HG02798 (cell line): Measurements from ENCODE around the gene SOX6.
"Not testable (repeated sequence)": the region's sequence is repeated elsewhere in the genome, so short reads cannot be mapped to it uniquely, and the experiment has no call there.

Source experiments
- ATAC-seq: cut with Tn5 transposase; IDR thresholded peaks from one replicate; pipeline ENCODE4 v1.9.1; 2021; ENCODE audit warnings: mild to moderate bottlenecking; ENCODE audit not compliant: unreplicated experiment, poor library complexity

Gene SOX6

GRCh38 chr11:16160146-16160545 is 196.2 kb downstream of the SOX6 start:
- no peak for ATAC-seq

DNA sequence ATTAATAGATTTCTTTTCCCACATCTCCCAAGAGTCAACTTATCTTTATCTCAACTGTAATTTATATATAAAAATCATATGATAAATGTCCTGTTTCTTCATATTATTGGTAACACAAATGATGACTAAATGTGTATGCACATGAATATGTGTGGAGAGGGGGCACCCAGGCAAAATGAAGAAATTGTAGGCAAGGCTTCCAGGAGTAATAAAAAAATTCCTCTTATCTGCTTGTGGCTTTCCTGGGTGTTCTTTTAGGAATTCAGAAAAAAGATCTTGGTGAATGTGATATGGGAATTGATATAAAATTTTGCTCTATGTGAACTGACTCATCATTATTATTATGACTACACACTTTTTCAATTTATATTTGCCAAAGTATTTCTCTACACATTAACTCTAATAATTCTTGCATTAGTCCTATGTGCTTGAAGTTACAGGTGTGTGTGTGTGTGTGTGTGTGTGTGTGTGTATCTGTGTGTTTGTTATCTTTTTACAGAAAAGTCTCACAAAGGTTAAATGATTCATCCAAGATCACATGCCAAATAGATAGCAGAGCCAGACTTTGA is 197.8 kb downstream of the SOX6 start:
- no peak for ATAC-seq

DNA sequence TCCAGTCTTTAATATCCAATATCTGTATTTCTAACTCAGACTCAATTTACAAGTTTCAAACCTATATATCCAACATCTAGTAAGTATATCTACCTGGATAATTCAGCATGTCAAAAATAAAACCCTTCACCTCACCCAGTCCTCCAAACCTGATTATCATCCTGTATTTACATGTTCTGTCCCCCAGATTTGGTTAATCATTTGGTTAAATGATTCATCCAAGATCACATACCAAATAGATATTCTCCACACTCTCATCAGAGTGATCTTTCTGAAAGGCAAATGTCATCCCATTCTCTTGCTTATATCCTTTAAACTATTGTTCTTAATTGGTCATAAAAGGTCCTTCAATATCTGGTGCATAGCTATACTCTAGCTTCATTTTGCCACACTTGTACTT is 199.0 kb downstream of the SOX6 start:
- no peak for ATAC-seq

DNA sequence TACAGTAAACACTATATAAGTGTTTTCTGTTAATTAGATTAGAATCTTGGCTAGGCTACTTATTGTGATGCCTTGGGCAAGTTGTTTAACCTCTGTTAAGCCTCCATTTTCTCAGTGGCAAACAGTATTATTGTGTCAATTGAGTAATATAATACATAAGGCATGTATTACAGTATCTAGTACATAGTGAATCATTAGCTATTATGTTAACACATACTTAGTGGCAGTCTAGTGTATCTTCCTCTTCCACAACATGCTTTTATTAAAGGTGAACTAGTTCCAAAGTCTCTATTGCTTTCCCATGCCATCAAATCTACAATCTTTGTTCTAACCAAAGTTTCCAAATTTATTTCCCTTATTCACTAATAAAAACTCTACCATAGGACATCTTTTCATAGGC is 200.9 kb downstream of the SOX6 start:
- no peak for ATAC-seq

DNA sequence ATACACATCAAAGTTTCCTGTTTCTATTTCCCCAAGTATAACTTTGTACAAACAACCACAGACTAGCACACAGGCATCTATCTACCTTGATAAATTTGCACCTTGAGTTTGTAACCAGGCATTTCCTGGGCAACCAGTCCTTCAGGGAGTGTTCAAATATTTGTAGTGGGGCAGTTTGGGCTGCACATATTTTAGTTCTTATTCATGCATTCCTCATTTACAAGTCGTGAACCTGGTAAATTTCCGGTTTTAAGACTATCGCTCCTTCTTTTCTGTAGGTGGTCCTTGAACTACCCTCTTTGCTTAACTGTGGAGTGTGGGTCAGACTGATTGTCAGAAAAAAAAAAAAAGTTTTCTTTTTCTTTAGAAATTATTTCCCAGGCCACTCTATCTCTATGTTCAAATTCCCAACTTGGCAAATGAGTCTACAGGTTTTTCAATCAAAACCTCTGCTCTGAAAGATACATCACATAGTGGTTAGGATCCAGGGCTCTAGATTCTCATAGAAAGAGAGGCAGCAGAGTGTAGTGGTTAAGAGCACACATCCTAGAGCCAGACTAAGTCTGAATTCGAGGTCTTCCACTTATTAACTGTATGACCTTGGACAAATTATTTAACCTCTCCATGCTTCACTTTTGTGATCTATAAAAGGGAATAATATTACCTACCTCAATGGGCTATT is 201.5 kb downstream of the SOX6 start:
- no peak for ATAC-seq

GRCh38 chr11:16153951-16154350 is 202.4 kb downstream of the SOX6 start:
- ATAC-seq: no peak

DNA sequence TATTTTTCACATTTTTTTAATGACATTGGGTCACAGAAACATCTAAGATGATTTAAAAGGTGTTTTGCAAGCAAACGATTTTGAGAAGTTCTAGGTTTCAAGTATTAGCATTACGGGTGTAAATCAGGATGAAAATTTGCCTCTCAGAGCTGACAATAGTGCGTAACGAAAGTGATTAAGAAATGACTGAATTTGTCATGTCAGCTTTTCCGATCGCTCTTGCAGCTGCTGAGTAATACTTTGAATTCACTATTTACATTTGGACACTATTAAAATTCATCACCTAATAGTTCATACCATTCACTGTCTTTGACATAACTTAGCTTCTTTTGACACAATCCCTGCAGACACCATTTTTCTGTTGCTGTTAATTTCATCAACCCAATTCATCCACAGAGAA is 205.2 kb downstream of the SOX6 start:
- no peak for ATAC-seq

DNA sequence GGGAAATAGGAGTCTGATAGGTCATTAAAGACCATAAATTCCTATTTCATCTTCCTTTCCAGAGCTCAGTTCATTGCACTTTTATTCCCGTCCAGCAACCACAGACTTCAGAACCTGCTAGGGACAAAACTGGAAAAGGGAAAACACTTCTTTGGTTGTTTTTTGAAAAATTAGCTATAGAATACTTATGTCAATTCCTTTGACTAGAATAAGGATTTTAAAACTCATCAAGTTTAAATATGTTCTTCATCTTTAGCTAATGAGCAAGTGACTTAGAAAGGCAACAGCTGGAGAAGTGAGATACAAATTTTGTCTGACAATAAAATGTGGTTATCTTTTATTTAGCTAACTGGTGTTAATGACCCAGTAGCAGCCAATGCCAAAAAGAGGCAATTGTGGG is 206.9 kb downstream of the SOX6 start:
- no peak for ATAC-seq

GRCh38 chr11:16148301-16148931 is 207.9 kb downstream of the SOX6 start:
- ATAC-seq: no peak

GRCh38 chr11:16146980-16147379 is 209.4 kb downstream of the SOX6 start:
- ATAC-seq: not testable (repeated sequence)

DNA sequence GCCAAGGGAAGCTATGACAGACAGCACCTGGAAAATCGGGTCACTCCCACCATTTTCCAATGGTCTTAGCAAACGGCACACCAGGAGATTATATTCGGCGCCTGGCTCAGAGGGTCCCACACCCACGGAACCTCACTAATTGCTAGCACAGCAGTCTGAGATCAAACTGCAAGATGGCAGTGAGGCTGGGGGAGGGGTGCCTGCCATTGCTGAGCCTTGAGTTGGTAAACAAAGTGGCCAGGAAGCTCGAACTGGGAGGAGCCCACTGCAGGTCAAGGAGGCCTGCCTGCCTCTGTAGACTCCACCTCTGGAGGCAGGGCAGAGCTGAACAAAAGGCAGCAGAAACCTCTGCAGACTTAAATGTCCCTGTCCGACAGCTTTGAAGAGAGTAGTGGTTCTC is 214.7 kb downstream of the SOX6 start:
- not testable (repeated sequence) for ATAC-seq

GRCh38 chr11:16141162-16141561 is 215.2 kb downstream of the SOX6 start:
- ATAC-seq: not testable (repeated sequence)

GRCh38 chr11:16136792-16137390 is 219.5 kb downstream of the SOX6 start:
- ATAC-seq: no peak

DNA sequence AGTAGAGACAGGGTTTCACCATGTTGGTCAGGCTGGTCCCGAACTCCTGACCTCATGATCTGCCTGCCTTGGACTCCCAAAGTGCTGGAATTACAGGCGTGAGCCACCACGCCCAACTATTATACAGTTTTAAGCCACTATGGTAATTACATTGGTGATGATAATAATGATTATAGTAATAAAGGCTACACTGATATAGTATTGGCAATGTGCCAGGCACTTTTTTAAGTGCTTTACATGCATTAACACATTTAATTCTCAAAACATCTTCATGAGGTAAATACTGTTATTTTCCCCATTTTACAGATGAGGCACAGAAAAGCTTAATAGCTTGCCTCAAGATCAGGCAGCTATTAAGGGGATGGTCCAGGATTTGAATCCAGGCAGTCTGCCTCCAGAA is 222.5 kb downstream of the SOX6 start:
- ATAC-seq: no peak

- ATAC-seq: no peak
Observed at GRCh38 chr11:16127732-16128131, 228.6 kb downstream of the SOX6 start.

DNA sequence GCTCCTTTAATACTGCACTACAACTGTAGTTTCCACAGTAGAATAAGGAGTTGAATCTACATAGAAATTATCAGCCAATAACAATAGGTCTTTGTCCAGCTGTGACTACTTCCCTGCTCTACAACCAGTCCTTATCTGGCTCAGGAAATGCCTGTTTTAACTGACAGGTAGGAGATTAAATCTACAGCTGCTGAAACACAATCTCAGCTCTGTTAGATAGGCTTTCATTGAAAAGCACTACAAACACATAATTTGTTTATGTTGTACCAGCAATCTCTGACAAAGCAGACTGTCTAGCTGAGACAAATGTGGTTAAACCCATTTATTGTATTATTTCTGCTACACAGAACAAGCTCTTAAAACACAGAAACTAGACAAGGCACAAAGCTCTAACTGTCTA is 230.0 kb downstream of the SOX6 start:
- no peak for ATAC-seq

GRCh38 chr11:16125796-16126195 is 230.6 kb downstream of the SOX6 start:
- no peak for ATAC-seq

DNA sequence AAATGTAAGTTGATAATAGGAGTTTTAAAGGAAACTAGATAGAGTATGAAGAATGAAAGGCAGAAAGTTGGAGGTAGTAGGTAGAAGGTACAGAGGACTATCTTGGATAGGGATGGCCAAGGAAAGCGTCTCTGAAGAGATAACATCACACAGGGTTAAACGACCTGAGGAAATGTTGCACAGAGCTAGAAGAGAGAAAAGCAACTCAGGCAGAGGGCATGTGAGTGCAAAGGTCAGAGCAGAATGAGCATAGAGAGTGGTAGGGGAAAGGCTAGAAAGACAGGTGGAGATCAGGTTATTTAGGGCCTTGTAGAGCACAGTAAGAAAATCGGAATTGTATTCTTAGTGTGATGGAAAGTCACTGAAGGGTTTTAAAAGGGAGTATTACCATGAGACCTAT is 232.0 kb downstream of the SOX6 start:
- no peak for ATAC-seq

- no peak for ATAC-seq
Observed at GRCh38 chr11:16121853-16122252, 234.5 kb downstream of the SOX6 start.

DNA sequence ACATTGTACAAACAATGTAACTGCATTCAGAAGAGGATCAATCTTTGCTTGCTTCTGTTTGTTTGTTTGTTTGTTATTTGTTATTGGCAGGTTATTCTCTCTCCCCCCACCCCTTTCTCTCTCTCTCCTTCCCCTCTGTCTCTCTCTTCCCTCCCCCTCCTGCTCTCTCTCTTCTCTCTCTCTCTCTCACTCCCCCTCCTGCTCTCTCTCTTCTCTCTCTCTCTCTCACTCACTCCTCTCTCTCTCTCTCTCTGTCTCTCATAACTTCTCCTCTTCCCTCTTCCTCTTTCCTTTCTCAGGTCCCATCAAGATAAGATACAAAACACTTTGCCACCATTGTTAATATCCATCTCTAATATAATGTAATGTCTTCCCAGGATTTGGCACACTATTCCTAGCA is 236.3 kb downstream of the SOX6 start:
- ATAC-seq: no peak

DNA sequence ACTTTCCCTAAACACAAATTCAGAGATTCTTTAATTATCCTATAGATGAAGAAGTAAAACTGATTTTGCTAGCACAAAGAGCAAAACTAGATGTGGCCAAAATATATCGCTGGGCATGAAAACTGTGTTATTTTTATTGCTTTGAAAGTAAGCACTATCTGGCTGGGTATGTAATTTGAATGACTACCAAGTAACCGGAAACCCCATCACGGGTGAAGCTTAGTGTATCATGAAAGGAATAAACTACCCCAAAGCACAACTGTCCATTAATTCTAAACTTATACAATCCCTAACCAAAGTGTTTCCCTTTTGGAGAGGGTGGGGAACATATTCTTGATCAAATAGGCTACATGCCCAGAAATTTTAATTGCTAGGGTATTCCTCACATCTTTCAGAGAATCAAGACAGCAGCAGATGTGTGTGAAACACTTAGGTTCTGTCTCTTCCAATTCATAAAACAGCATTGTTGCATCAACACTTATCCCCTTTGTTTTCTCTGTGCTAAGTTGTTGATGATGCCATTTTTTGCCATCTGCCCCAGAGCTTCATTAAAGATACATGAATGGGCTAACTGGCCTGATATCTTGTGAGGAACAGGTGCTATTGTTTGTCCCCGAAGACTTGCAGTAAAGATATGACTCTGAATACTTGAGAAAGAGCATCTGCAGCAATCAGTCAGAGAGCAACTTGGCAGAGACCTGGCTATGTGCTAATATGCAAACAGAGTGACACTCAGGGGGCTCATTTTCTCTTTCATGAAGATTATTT is 238.2 kb downstream of the SOX6 start:
- no peak for ATAC-seq
